Parietal lobe (tissue), 1 donor: ENCODE results near the gene SLC6A19. TPM values are rescaled to one million over a fixed set of nuclear protein-coding genes. Genes with fewer than 3 reads are reported as not detected.

Experiments used
- total RNA-seq: library from RNA; depleted of rRNA; stranded (reverse); fragments of >200 nt; gene quantifications from one replicate; pipeline ENCODE4 v1.2.3, GENCODE V29; 2014

SLC6A19 gene
- not detected for total RNA-seq

DNA sequence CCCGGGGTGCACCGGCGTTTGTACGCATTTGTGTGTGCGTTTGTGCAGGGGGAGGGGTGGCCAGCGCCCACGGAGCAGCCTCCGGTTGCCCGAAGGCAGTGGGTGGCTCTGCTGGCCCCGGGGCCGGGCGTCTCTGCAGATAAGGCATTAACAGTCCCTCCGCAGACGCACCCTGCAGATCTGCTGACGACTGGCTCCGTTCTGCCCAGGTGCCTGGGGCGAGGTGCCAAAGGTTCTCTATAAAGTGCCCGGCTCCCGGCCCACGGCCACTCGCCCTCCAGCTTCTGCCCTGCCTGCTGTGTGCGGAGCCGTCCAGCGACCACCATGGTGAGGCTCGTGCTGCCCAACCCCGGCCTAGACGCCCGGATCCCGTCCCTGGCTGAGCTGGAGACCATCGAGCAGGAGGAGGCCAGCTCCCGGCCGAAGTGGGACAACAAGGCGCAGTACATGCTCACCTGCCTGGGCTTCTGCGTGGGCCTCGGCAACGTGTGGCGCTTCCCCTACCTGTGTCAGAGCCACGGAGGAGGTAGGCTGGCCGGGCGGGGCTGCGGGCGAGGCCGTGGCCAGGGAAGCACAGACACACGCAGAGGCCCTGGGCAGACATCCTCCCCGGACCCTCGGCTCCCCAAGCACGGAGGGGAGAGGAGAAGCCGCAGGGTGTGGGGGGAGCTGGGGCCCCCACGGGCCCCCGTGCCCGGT is at the start of gene SLC6A19:
SLC6A19 (plus strand) TSS at position 269 of the 699 bp plus-strand sequence; CDS start at position 325, 56 bp downstream.

GRCh38 chr5:1225081-1225480 is 23.7 kb downstream of the SLC6A19 start, which contains the start of gene SLC6A18:
Gene SLC6A18 (plus strand): TSS chr5:1225381. CDS start chr5:1225478, 97 bp downstream.

Other genes starting within 250 kb of the SLC6A19 start
- gene NKD2, start 192.8 kb upstream of the SLC6A19 start, total RNA-seq = 4.1 TPM
- gene SLC12A7, start 89.5 kb upstream of the SLC6A19 start, total RNA-seq = 8.1 TPM
- not detected for gene SLC6A18, start 23.8 kb downstream of the SLC6A19 start, total RNA-seq
- gene TERT, start 93.5 kb downstream of the SLC6A19 start, total RNA-seq = not detected
- 78.6 TPM for gene CLPTM1L, start 143.5 kb downstream of the SLC6A19 start, total RNA-seq
- gene SLC6A3, start 243.8 kb downstream of the SLC6A19 start, total RNA-seq = not detected